GM23338 (cell line): Measurements from ENCODE around the gene C4orf17. TPM values are rescaled to one million over a fixed set of nuclear protein-coding genes. Genes with fewer than 3 reads are reported as not detected.

Experiments
- ATAC-seq: fragments of 200-7000 bp; cut with Tn5 transposase; 3 replicates; pipeline ENCODE4 v1.9.1; 2020
- DNase-seq: peaks from one replicate; pipeline ENCODE4 v3.0.0-alpha.2; 2015; ENCODE audit warnings: low spot score
- H2AFZ ChIP-seq: fragments of 200-600 bp; sonication (generic); 2 replicates; pipeline ENCODE4 v1.8.0; 2016; ENCODE audit warnings: antibody characterized with exemption, mild to moderate bottlenecking, moderate library complexity
- H3F3A ChIP-seq: fragments of 200-600 bp; sonication (generic); replicated peaks from 2 replicates; pipeline ENCODE4 v1.8.0; 2017; ENCODE audit warnings: antibody characterized with exemption, mixed run types, low read depth
- H3K27ac ChIP-seq: fragments of 200-600 bp; sonication (generic); 2 replicates; pipeline ENCODE4 v1.6.1; 2016; ENCODE audit warnings: low read depth
- H3K27me3 ChIP-seq: fragments of 200-600 bp; sonication (generic); 2 replicates; pipeline ENCODE4 v1.8.0; 2016; ENCODE audit warnings: mild to moderate bottlenecking, mixed run types, moderate library complexity; ENCODE audit not compliant: insufficient read depth
- H3K36me3 ChIP-seq: fragments of 200-600 bp; sonication (generic); 2 replicates; pipeline ENCODE4 v1.8.0; 2016; ENCODE audit warnings: mild to moderate bottlenecking; ENCODE audit not compliant: insufficient read depth
- H3K4me1 ChIP-seq: fragments of 200-600 bp; sonication (generic); 2 replicates; pipeline ENCODE4 v1.8.0; 2016; ENCODE audit warnings: mild to moderate bottlenecking, moderate library complexity; ENCODE audit not compliant: insufficient read depth
- H3K4me2 ChIP-seq: fragments of 200-600 bp; sonication (generic); 2 replicates; pipeline ENCODE4 v1.7.1; 2017; ENCODE audit warnings: mixed run types
- H3K4me3 ChIP-seq: fragments of 200-600 bp; sonication (generic); 2 replicates; pipeline ENCODE4 v1.6.1; 2016; ENCODE audit warnings: mixed run types
- H3K79me2 ChIP-seq: fragments of 200-600 bp; sonication (generic); replicated peaks from 2 replicates; pipeline ENCODE4 v1.8.0; 2017; ENCODE audit warnings: mild to moderate bottlenecking; ENCODE audit not compliant: insufficient read depth
- H3K9me2 ChIP-seq: fragments of 200-600 bp; sonication (generic); 2 replicates; pipeline ENCODE4 v1.8.0; 2017; ENCODE audit not compliant: insufficient read depth
- H4K20me1 ChIP-seq: fragments of 200-600 bp; sonication (generic); replicated peaks from 2 replicates; pipeline ENCODE4 v1.8.0; 2017; ENCODE audit warnings: mild to moderate bottlenecking; ENCODE audit not compliant: insufficient read depth
- H3K27ac Mint-ChIP-seq: 2 replicates; pipeline ENCODE4 v1.8.0; 2020; ENCODE audit warnings: inconsistent platforms, mild to moderate bottlenecking, moderate library complexity, mixed read lengths
- H3K27me3 Mint-ChIP-seq: 3 replicates; pipeline ENCODE4 v1.8.0; 2022; ENCODE audit warnings: low read depth, mild to moderate bottlenecking, moderate library complexity, mixed read lengths, inconsistent platforms; ENCODE audit not compliant: insufficient read depth, poor library complexity
- H3K36me3 Mint-ChIP-seq: 3 replicates; pipeline ENCODE4 v1.8.0; 2021; ENCODE audit warnings: low read depth, mild to moderate bottlenecking, inconsistent platforms, moderate library complexity, mixed read lengths
- H3K4me1 Mint-ChIP-seq: 3 replicates; pipeline ENCODE4 v1.8.0; 2020; ENCODE audit warnings: mild to moderate bottlenecking, inconsistent platforms, mixed read lengths
- H3K4me3 Mint-ChIP-seq: 3 replicates; pipeline ENCODE4 v1.8.0; 2021; ENCODE audit warnings: moderate library complexity, mild to moderate bottlenecking, inconsistent platforms, mixed read lengths
- H3K9me3 Mint-ChIP-seq: 3 replicates; pipeline ENCODE4 v1.8.0; 2020; ENCODE audit warnings: moderate library complexity, mild to moderate bottlenecking, inconsistent platforms, mixed read lengths
- CREB1 ChIP-seq: fragments of 250-450 bp; sonication (Bioruptor Pico); IDR thresholded peaks from 2 replicates; pipeline ENCODE4 v1.5.0; 2020; ENCODE audit warnings: low read depth, mild to moderate bottlenecking, moderate library complexity
- EZH2 ChIP-seq: fragments of 200-600 bp; sonication (generic); IDR thresholded peaks from one replicate; pipeline ENCODE4 v1.8.0; 2017; ENCODE audit warnings: antibody characterized with exemption, mild to moderate bottlenecking, low read depth; ENCODE audit not compliant: unreplicated experiment
- EZH2phosphoT487 ChIP-seq: fragments of 200-600 bp; sonication (generic); IDR thresholded peaks from one replicate; pipeline ENCODE4 v1.8.1; 2018; ENCODE audit warnings: antibody characterized with exemption; ENCODE audit not compliant: unreplicated experiment
- JUNB ChIP-seq: IDR thresholded peaks from one replicate; pipeline ENCODE4 v1.6.1; 2016; ENCODE audit warnings: antibody characterized with exemption; ENCODE audit not compliant: unreplicated experiment
- NANOG ChIP-seq: IDR thresholded peaks from 2 replicates; pipeline ENCODE4 v1.6.1; 2016; ENCODE audit warnings: antibody characterized with exemption, borderline replicate concordance
- POLR2AphosphoS5 ChIP-seq: IDR thresholded peaks from 2 replicates; pipeline ENCODE4 v1.6.1; 2016; ENCODE audit warnings: antibody characterized with exemption, low read depth
- STAT1 ChIP-seq: IDR thresholded peaks from one replicate; pipeline ENCODE4 v1.6.1; 2016; ENCODE audit warnings: antibody characterized with exemption; ENCODE audit not compliant: unreplicated experiment
- ZNF114 ChIP-seq: fragments of 250-450 bp; sonication (Bioruptor Pico); IDR thresholded peaks from 2 replicates; pipeline ENCODE4 v1.5.0; 2020; ENCODE audit warnings: mild to moderate bottlenecking, moderate library complexity
- ZNF331 ChIP-seq: fragments of 250-450 bp; sonication (Bioruptor Pico); IDR thresholded peaks from 2 replicates; pipeline ENCODE4 v1.5.0; 2020; ENCODE audit warnings: low read depth, mild to moderate bottlenecking, moderate library complexity
- polyA plus RNA-seq: library from polyadenylated mRNA; unstranded; fragments of >200 nt; fragmentation: Nextera tagmentation; extraction: Ambion mirVana; gene quantifications from 2 replicates; pipeline ENCODE4 v1.2.1, GENCODE V29; 2016
- total RNA-seq: library from RNA; depleted of rRNA; stranded (reverse); fragments of >200 nt; shearing (Covaris generic); gene quantifications from 2 replicates; pipeline ENCODE4 v1.2.3, GENCODE V29; 2014
- TF ChIP-seq, protein P1 (sequence below): IDR thresholded peaks from one replicate; pipeline ENCODE4 v1.6.1; 2018; ENCODE audit warnings: antibody characterized with exemption; ENCODE audit not compliant: unreplicated experiment
- TF ChIP-seq, protein P2 (sequence below), 2 experiments: fragments of 200-600 bp in 1 of 2; sonication (generic) in 1 of 2; conservative IDR thresholded peaks; 2 replicates each; pipeline versions ENCODE4 v1.5.1 to v1.6.1; 2016 to 2017; ENCODE audit warnings: antibody characterized with exemption in 2 of 2, low read depth in 2 of 2, mild to moderate bottlenecking in 2 of 2, moderate library complexity in 1 of 2
- TF ChIP-seq, protein P3 (sequence below): IDR thresholded peaks from 2 replicates; pipeline ENCODE4 v1.6.1; 2016; ENCODE audit warnings: antibody characterized with exemption

Gene C4orf17
- total and polyA plus RNA-seq, 2 experiments from 2014 or later = not detected

- TF ChIP-seq ZNF114 (CRISPR knock-in tag) (no peak), STAT1 (no peak)
- TF ChIP-seq, protein P1, sequence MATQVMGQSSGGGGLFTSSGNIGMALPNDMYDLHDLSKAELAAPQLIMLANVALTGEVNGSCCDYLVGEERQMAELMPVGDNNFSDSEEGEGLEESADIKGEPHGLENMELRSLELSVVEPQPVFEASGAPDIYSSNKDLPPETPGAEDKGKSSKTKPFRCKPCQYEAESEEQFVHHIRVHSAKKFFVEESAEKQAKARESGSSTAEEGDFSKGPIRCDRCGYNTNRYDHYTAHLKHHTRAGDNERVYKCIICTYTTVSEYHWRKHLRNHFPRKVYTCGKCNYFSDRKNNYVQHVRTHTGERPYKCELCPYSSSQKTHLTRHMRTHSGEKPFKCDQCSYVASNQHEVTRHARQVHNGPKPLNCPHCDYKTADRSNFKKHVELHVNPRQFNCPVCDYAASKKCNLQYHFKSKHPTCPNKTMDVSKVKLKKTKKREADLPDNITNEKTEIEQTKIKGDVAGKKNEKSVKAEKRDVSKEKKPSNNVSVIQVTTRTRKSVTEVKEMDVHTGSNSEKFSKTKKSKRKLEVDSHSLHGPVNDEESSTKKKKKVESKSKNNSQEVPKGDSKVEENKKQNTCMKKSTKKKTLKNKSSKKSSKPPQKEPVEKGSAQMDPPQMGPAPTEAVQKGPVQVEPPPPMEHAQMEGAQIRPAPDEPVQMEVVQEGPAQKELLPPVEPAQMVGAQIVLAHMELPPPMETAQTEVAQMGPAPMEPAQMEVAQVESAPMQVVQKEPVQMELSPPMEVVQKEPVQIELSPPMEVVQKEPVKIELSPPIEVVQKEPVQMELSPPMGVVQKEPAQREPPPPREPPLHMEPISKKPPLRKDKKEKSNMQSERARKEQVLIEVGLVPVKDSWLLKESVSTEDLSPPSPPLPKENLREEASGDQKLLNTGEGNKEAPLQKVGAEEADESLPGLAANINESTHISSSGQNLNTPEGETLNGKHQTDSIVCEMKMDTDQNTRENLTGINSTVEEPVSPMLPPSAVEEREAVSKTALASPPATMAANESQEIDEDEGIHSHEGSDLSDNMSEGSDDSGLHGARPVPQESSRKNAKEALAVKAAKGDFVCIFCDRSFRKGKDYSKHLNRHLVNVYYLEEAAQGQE = no peak
These were observed 63.0 kb downstream of the C4orf17 start (continued) for GRCh38 chr4:99573735-99574368.

- Histone ChIP-seq H3K4me1 (peaks cover 9% of the 10 kb centered on the region; the same call in 1 of the 2 replicates), H4K20me1 (no peaks in the 10 kb centered on the region), H3K36me3 (no peaks in the 10 kb centered on the region), H3K27ac (no peak within 1 kb of the TSS), H3K4me3 (peak within 1 kb of the TSS; percentile 1; the same call in 1 of the 2 replicates), H2AFZ (peak within 1 kb of the TSS; percentile 56), H3K79me2 (no peaks in the 10 kb centered on the region), H3F3A (no peaks in the 10 kb centered on the region), H3K9me2 (no peaks in the 10 kb centered on the region), H3K4me2 (peak within 1 kb of the TSS; percentile 5; the same call in 1 of the 2 replicates), H3K27me3 (no peaks in the 10 kb centered on the region)
- peak within 1 kb of the TSS; percentile 93 for H3K27ac Mint-ChIP-seq
- H3K4me3 Mint-ChIP-seq = peak within 1 kb of the TSS; percentile 39; the same call in 2 of the 3 replicates
- no peaks in the 10 kb centered on the region for H3K27me3 Mint-ChIP-seq
- H3K4me1 Mint-ChIP-seq = peaks cover 9% of the 10 kb centered on the region
- DNase-seq = peak; percentile 25
- H3K36me3 Mint-ChIP-seq = no peaks in the 10 kb centered on the region
- H3K9me3 Mint-ChIP-seq = no peaks in the 10 kb centered on the region
- ATAC-seq = peak; percentile 41
- no peak for TF ChIP-seq ZNF331 (CRISPR knock-in tag)
These were observed 63.9 kb downstream of the C4orf17 start, which contains the start of gene MTTP for GRCh38 chr4:99574530-99575324. Gene MTTP, plus strand, starts transcription at chr4:99574824. Its CDS starts 86 bp downstream, at chr4:99574910.

- Mint-ChIP-seq H3K36me3 (no peaks in the 10 kb centered on the region), H3K27ac (no peak overlapping the region), H3K4me3 (no peak overlapping the region), H3K27me3 (no peaks in the 10 kb centered on the region), H3K4me1 (peaks cover 9% of the 10 kb centered on the region), H3K9me3 (no peaks in the 10 kb centered on the region)
- H3K4me2 ChIP-seq = no peak overlapping the region
- TF ChIP-seq, protein P2, sequence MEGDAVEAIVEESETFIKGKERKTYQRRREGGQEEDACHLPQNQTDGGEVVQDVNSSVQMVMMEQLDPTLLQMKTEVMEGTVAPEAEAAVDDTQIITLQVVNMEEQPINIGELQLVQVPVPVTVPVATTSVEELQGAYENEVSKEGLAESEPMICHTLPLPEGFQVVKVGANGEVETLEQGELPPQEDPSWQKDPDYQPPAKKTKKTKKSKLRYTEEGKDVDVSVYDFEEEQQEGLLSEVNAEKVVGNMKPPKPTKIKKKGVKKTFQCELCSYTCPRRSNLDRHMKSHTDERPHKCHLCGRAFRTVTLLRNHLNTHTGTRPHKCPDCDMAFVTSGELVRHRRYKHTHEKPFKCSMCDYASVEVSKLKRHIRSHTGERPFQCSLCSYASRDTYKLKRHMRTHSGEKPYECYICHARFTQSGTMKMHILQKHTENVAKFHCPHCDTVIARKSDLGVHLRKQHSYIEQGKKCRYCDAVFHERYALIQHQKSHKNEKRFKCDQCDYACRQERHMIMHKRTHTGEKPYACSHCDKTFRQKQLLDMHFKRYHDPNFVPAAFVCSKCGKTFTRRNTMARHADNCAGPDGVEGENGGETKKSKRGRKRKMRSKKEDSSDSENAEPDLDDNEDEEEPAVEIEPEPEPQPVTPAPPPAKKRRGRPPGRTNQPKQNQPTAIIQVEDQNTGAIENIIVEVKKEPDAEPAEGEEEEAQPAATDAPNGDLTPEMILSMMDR (conservative IDR thresholded peaks at IDR 0.05; ENCODE audit: low read depth in 2 of 2) = no peak
- TF ChIP-seq, protein P3, sequence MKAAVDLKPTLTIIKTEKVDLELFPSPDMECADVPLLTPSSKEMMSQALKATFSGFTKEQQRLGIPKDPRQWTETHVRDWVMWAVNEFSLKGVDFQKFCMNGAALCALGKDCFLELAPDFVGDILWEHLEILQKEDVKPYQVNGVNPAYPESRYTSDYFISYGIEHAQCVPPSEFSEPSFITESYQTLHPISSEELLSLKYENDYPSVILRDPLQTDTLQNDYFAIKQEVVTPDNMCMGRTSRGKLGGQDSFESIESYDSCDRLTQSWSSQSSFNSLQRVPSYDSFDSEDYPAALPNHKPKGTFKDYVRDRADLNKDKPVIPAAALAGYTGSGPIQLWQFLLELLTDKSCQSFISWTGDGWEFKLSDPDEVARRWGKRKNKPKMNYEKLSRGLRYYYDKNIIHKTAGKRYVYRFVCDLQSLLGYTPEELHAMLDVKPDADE = no peak
- TF ChIP-seq EZH2 (no peak), STAT1 (no peak), ZNF114 (CRISPR knock-in tag) (no peak), CREB1 (CRISPR knock-in tag) (no peak), EZH2phosphoT487 (no peak), POLR2AphosphoS5 (no peak), NANOG (no peak), ZNF331 (CRISPR knock-in tag) (no peak), JUNB (no peak)
- H3K4me3 ChIP-seq = no peak overlapping the region
- no peak overlapping the region for H2AFZ ChIP-seq
- no peaks in the 10 kb centered on the region for H3K36me3 ChIP-seq
- H4K20me1 ChIP-seq = no peaks in the 10 kb centered on the region
- no peaks in the 10 kb centered on the region for H3K79me2 ChIP-seq
- ATAC-seq = no peak
- DNase-seq = no peak
- no peaks in the 10 kb centered on the region for H3K27me3 ChIP-seq
- peaks cover 9% of the 10 kb centered on the region; the same call in 1 of the 2 replicates for H3K4me1 ChIP-seq
- no peaks in the 10 kb centered on the region for H3F3A ChIP-seq
- no peak overlapping the region for H3K27ac ChIP-seq
- no peaks in the 10 kb centered on the region for H3K9me2 ChIP-seq
These were observed 67.9 kb downstream of the C4orf17 start for GRCh38 chr4:99578714-99579113.
